ENCODE data around the gene ADAMTSL2. TPM values are rescaled to one million over a fixed set of nuclear protein-coding genes. Genes with fewer than 3 reads are reported as not detected.

The ADAMTSL2 gene
- total and polyA plus RNA-seq, 2 donors, result 0.68 to 1.7 TPM

DNA sequence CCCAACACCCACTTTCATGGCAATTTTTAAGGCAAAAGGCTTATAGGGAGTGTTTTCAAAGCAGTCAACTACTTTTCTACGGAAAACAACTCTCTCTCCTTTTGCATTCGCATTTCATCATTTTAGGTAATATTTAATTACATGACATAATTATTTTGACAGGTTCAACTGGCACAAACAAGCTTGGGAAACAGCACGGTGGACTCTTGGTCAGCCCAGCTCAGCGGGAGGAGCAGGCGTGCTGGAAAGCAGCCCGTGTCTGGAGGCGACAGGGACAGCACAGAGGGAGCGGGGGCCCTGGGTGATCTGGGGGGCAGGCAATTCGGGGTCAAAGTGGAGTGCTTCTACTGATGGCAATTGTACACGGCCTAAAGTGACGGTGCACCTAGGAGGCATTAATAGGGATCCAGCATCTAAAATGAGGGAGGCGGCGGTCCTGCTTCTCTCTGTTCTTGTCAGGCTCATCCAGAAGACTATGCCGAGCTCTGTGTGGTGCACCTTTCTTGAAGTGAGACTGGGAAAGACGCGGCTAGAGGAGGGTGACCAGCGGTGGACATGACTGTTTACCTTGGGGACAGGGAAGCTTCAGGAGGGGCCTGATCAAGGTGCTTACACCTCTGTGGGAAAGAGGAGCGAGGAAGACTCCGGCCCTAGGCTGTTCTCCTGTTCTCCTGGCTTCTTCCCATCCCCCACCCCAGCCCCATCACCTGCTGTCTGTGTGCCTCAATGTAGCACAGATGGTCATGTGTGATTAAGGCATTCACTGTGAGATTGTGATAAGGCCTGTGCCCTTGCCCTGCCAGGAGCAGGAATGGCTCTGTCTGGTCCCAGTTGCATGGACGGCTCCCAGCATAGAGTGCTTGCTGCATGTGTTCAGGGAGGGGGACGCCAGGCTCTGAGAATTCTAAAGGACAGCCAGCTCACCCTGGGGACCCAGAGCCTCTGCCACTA lies 13.1 kb upstream of the ADAMTSL2 start:
- H3K36me3 ChIP-seq (ENCODE audit: control insufficient read depth in 2 of 2, insufficient read depth in 2 of 2, low read length in 1 of 2), result no peaks in the 10 kb centered on the region
- H3K9me3 ChIP-seq (ENCODE audit: control insufficient read depth in 2 of 2, insufficient read depth in 1 of 2, low read length in 1 of 2), result peaks cover 0 to 3% of the 10 kb centered on the region in 2 donors
- peaks cover 3 to 19% of the 10 kb centered on the region in 2 donors for H3K4me1 ChIP-seq (ENCODE audit: control insufficient read depth in 2 of 2, insufficient read depth in 2 of 2, low read length in 2 of 2)
- WGBS, result 96% methylated on average over 21 of the region's 21 CpGs
- no peak overlapping the region for H3K27ac ChIP-seq (ENCODE audit: low read depth in 1 of 2, low read length in 1 of 2)
- no peak overlapping the region for H3K4me3 ChIP-seq (ENCODE audit: low read length in 2 of 2)
- no peak for DNase-seq (ENCODE audit: low read depth in 6 of 9, low spot score in 9 of 9)
- H3K27me3 ChIP-seq (ENCODE audit: control insufficient read depth in 2 of 2, insufficient read depth in 1 of 2, low read length in 1 of 2), result peaks cover 0 to 2% of the 10 kb centered on the region in 2 donors

DNA sequence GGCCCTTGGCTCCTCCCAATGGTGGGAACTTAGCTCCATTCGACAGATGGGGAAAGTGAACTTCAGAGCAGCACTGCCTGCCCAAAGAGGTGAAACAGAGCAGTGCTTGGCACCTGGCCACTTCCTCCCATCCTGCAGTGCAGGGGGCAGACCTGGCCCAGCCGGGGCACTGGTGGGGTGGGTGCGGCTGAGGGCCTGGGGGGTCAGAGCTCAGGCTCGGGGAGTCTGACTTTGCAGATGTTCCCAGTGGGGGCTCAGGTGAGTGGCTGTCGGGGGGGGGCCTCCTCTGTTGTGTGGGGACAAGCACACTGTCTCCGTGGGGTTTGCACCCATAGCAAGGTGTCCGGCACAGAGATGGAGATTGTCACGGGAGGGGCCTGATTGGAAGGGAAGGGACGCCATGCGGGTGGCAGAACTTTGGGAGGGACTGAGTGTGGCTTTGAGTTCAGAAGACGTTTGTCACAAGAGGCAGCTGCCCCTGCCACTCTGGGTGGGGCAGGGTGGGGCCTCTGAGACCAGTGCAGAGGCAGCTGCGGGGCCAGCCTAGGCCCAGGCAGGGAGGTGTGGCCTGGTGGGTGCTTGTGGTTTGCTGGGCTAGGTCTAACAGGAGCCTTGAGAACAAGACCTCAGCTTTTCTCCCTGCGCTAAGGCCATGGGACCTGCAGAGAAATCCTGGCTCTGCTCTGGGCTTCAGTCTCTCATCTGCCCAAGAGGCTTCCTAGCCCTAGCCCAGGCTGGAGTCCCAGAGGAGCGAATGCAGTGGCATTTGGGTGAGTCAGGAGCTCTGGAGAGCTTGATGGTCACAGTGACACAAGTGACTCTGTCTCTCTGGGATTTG lies 12.2 kb upstream of the ADAMTSL2 start:
- Histone ChIP-seq H3K9me3 (ENCODE audit: control insufficient read depth in 2 of 2, insufficient read depth in 1 of 2, low read length in 1 of 2) (peaks cover 0 to 3% of the 10 kb centered on the region in 2 donors), H3K4me1 (ENCODE audit: control insufficient read depth in 2 of 2, insufficient read depth in 2 of 2, low read length in 2 of 2) (peaks cover 9 to 28% of the 10 kb centered on the region in 2 donors), H3K27me3 (ENCODE audit: control insufficient read depth in 2 of 2, insufficient read depth in 1 of 2, low read length in 1 of 2) (peaks cover 0 to 5% of the 10 kb centered on the region in 2 donors), H3K27ac (ENCODE audit: low read depth in 1 of 2, low read length in 1 of 2) (no peak overlapping the region), H3K4me3 (ENCODE audit: low read length in 2 of 2) (no peak overlapping the region), H3K36me3 (ENCODE audit: control insufficient read depth in 2 of 2, insufficient read depth in 2 of 2, low read length in 1 of 2) (no peaks in the 10 kb centered on the region)
- 69% methylated on average over 14 of the region's 14 CpGs for WGBS
- no peak for DNase-seq (ENCODE audit: low read depth in 6 of 9, low spot score in 9 of 9)

DNA sequence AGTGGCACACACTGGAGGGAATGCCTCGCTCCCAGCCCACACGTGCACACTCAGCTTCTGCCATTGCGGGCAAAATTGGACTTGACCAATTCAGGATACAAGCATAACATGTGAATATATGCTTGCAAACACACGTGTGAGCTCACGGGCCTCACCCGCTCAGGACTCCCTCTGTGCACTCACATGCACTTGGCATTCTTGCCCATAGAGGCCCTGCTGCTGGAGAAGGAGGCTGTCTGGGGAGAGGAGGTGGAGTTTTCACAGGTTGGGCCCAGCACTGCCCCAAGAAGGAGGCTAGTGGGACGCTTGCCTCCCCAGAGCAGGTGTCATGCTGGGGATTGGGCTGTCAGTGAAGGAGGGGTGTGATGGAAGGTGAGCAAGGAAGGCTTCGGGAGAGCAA lies 11.4 kb upstream of the ADAMTSL2 start:
- Histone ChIP-seq H3K9me3 (ENCODE audit: control insufficient read depth in 2 of 2, insufficient read depth in 1 of 2, low read length in 1 of 2) (no peaks in the 10 kb centered on the region), H3K27me3 (ENCODE audit: control insufficient read depth in 2 of 2, insufficient read depth in 1 of 2, low read length in 1 of 2) (peaks cover 0 to 12% of the 10 kb centered on the region in 2 donors), H3K4me1 (ENCODE audit: control insufficient read depth in 2 of 2, insufficient read depth in 2 of 2, low read length in 2 of 2) (peaks cover 9 to 36% of the 10 kb centered on the region in 2 donors), H3K36me3 (ENCODE audit: control insufficient read depth in 2 of 2, insufficient read depth in 2 of 2, low read length in 1 of 2) (no peaks in the 10 kb centered on the region), H3K4me3 (ENCODE audit: low read length in 2 of 2) (no peak overlapping the region), H3K27ac (ENCODE audit: low read depth in 1 of 2, low read length in 1 of 2) (no peak overlapping the region)
- WGBS, result 96% methylated on average over 8 of the region's 8 CpGs
- no peak for DNase-seq (ENCODE audit: low read depth in 6 of 9, low spot score in 9 of 9)

DNA sequence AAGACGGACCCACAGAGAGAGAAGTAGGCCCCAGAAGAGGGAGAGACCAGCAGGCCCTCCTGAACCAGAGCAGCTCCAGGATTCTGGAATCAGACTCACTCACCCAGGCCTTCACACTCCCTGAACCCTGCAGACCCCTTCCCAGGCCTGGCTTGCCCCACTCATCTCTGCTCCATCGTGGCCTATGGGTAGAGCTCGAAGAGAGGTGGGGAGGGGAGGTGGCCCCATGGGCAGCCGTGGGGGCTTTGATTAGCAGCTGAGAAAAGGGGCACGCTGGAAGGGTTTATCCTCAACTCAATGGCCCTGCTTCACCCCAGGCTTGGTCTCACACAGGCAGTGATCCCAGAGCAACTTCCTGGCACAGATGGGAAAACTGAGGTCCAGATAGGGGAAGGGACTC lies 10.4 kb upstream of the ADAMTSL2 start:
- 97% methylated on average over 5 of the region's 5 CpGs for WGBS
- H3K27me3 ChIP-seq (ENCODE audit: control insufficient read depth in 2 of 2, insufficient read depth in 1 of 2, low read length in 1 of 2), result peaks cover 0 to 21% of the 10 kb centered on the region in 2 donors
- no peaks in the 10 kb centered on the region for H3K9me3 ChIP-seq (ENCODE audit: control insufficient read depth in 2 of 2, insufficient read depth in 1 of 2, low read length in 1 of 2)
- H3K4me1 ChIP-seq (ENCODE audit: control insufficient read depth in 2 of 2, insufficient read depth in 2 of 2, low read length in 2 of 2), result peaks cover 9 to 47% of the 10 kb centered on the region in 2 donors
- H3K36me3 ChIP-seq (ENCODE audit: control insufficient read depth in 2 of 2, insufficient read depth in 2 of 2, low read length in 1 of 2), result no peaks in the 10 kb centered on the region
- no peak overlapping the region for H3K27ac ChIP-seq (ENCODE audit: low read depth in 1 of 2, low read length in 1 of 2)
- H3K4me3 ChIP-seq (ENCODE audit: low read length in 2 of 2), result no peak overlapping the region
- no peak for DNase-seq (ENCODE audit: low read depth in 6 of 9, low spot score in 9 of 9)

DNA sequence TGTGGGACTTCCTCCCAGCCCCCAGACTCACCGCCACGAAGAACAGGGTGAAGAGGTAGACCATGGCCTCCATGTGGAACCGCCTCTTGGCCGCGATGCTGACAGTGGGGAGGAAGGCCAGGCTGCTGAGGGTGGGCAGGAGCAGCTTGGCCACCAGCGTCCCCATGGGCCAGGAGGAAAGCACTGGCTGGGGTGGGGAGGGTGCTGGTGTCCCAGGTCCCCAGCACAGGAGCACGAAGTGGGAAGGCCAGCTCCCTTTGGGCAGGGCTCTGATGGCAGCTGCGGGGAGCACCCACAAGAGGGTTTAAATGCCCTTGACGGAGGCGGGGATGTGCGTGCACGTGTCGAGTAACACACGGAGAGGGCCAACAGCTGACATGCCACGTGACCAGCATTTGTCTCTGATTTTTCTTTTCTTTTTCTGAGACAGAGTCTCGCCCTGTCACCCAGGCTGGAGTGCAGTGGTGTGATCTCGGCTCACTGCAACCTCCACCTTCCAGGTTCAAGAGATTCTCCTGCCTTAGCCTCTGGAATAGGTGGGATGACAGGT lies 9.8 kb upstream of the ADAMTSL2 start, which contains the start of gene MYMK:
Gene MYMK, minus strand, starts transcription at position 281 of the 550 bp plus-strand sequence. Its CDS starts 115 bp downstream, at position 166.
- DNase-seq (ENCODE audit: low read depth in 6 of 9, low spot score in 9 of 9), result no peak
- WGBS, result 97% methylated on average over 17 of the region's 17 CpGs
- H3K27ac ChIP-seq (ENCODE audit: low read depth in 1 of 2, low read length in 1 of 2), result no peak within 1 kb of the TSS

DNA sequence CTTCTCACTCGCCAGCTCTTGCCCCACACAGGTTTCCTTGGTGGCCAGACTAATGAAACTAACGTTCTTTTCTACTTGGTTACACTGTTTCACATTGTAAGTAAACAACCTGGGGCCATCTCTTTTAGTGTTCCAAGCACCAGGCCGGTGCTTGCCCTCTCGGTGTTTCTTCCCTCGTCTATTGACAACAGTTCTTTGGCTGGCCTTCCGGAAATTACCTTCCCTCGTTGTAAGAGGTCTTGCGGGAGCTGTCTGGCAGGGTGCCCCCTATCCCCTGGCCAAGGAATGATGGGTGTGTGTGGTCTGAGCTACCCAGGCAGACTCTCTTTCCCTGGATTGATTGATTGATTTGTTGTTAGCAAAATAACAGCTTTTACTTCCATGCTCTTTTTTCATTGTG lies 8.8 kb upstream of the ADAMTSL2 start:
- peaks cover 0 to 34% of the 10 kb centered on the region in 2 donors for H3K27me3 ChIP-seq (ENCODE audit: control insufficient read depth in 2 of 2, insufficient read depth in 1 of 2, low read length in 1 of 2)
- WGBS, result 93% methylated on average over 8 of the region's 8 CpGs

More for the DNA sequence above, 9.8 kb upstream of the ADAMTSL2 start, which contains the start of gene MYMK:
- Histone ChIP-seq H3K4me3 (ENCODE audit: low read length in 2 of 2) (no peak within 1 kb of the TSS), H3K9me3 (ENCODE audit: control insufficient read depth in 2 of 2, insufficient read depth in 1 of 2, low read length in 1 of 2) (no peaks in the 10 kb centered on the region), H3K4me1 (ENCODE audit: control insufficient read depth in 2 of 2, insufficient read depth in 2 of 2, low read length in 2 of 2) (peaks cover 9 to 53% of the 10 kb centered on the region in 2 donors), H3K36me3 (ENCODE audit: control insufficient read depth in 2 of 2, insufficient read depth in 2 of 2, low read length in 1 of 2) (no peaks in the 10 kb centered on the region), H3K27me3 (ENCODE audit: control insufficient read depth in 2 of 2, insufficient read depth in 1 of 2, low read length in 1 of 2) (peaks cover 0 to 27% of the 10 kb centered on the region in 2 donors)

DNA sequence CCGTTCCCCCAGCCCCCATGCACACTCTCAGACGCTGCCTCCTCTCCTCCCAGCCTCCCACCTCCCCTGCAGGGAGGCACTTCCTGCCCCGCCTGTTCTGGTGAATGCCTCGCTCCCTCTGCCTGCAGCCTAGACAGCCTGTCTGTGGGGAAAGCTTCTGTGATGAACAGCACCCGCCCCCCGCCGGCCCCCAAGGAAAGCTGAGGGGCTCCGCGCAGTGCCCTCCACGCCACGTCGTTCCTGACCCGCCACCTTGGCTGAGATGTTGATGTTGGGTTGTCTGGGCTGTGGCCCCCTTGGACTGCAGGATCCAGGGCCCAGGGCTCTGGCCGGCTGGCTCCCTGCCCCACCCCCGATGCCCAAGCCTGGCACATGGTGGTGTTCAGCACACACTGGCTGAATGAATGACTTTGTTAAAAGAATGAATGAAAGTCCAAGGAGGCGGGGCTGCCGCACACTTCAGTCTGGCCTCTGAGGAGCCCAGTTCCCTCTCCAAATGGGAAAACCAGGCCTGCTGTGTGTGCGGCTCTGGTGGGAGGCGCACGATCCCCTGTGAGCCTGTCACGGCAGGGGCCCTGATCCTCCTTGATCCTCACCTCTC lies 7.7 kb upstream of the ADAMTSL2 start:
- Histone ChIP-seq H3K36me3 (ENCODE audit: control insufficient read depth in 2 of 2, insufficient read depth in 2 of 2, low read length in 1 of 2) (no peaks in the 10 kb centered on the region), H3K27me3 (ENCODE audit: control insufficient read depth in 2 of 2, insufficient read depth in 1 of 2, low read length in 1 of 2) (peaks cover 0 to 35% of the 10 kb centered on the region in 2 donors), H3K4me3 (ENCODE audit: low read length in 2 of 2) (no peak overlapping the region), H3K27ac (ENCODE audit: low read depth in 1 of 2, low read length in 1 of 2) (no peak overlapping the region), H3K4me1 (ENCODE audit: control insufficient read depth in 2 of 2, insufficient read depth in 2 of 2, low read length in 2 of 2) (peaks cover 9 to 55% of the 10 kb centered on the region in 2 donors), H3K9me3 (ENCODE audit: control insufficient read depth in 2 of 2, insufficient read depth in 1 of 2, low read length in 1 of 2) (no peaks in the 10 kb centered on the region)
- DNase-seq (ENCODE audit: low read depth in 6 of 9, low spot score in 9 of 9), result peak in 3 of 9 donors; percentile 37 to 73 (median 58)
- WGBS, result 50% methylated on average over 21 of the region's 21 CpGs

More for the DNA sequence above, 8.8 kb upstream of the ADAMTSL2 start:
- no peak overlapping the region for H3K4me3 ChIP-seq (ENCODE audit: low read length in 2 of 2)
- H3K27ac ChIP-seq (ENCODE audit: low read depth in 1 of 2, low read length in 1 of 2), result no peak overlapping the region
- H3K4me1 ChIP-seq (ENCODE audit: control insufficient read depth in 2 of 2, insufficient read depth in 2 of 2, low read length in 2 of 2), result peaks cover 9 to 58% of the 10 kb centered on the region in 2 donors
- H3K36me3 ChIP-seq (ENCODE audit: control insufficient read depth in 2 of 2, insufficient read depth in 2 of 2, low read length in 1 of 2), result no peaks in the 10 kb centered on the region
- H3K9me3 ChIP-seq (ENCODE audit: control insufficient read depth in 2 of 2, insufficient read depth in 1 of 2, low read length in 1 of 2), result no peaks in the 10 kb centered on the region
- DNase-seq (ENCODE audit: low read depth in 6 of 9, low spot score in 9 of 9), result no peak

DNA sequence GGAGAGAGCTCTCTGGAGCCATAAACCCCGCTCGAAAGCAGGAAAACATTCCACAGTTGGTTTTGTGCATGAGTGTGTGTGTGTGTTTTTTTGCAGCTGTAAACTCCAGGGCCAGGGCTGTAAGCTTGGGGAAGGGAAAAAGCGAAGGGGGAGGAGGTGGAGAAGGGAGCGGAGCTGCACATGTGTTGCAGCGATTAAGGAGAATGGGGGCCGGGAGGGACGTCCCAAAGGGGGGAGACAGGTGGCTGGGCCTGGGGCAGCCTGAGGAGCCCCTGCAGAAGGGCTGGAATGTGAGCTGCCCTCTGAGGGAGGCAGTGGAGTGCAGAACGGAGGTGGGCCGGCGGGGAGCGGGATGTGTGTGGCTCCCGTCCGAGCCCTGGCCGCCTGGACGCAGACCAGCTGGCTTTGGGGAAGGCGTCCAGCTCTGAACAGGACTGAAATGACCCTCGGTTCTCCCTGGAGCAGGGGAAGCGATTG lies 7.0 kb upstream of the ADAMTSL2 start:
- peaks cover 0 to 35% of the 10 kb centered on the region in 2 donors for H3K27me3 ChIP-seq (ENCODE audit: control insufficient read depth in 2 of 2, insufficient read depth in 1 of 2, low read length in 1 of 2)
- H3K9me3 ChIP-seq (ENCODE audit: control insufficient read depth in 2 of 2, insufficient read depth in 1 of 2, low read length in 1 of 2), result no peaks in the 10 kb centered on the region
- no peak for DNase-seq (ENCODE audit: low read depth in 6 of 9, low spot score in 9 of 9)
- H3K36me3 ChIP-seq (ENCODE audit: control insufficient read depth in 2 of 2, insufficient read depth in 2 of 2, low read length in 1 of 2), result no peaks in the 10 kb centered on the region
- 94% methylated on average over 18 of the region's 18 CpGs for WGBS
- no peak overlapping the region for H3K27ac ChIP-seq (ENCODE audit: low read depth in 1 of 2, low read length in 1 of 2)
- no peak overlapping the region for H3K4me3 ChIP-seq (ENCODE audit: low read length in 2 of 2)
- peaks cover 10 to 51% of the 10 kb centered on the region in 2 donors for H3K4me1 ChIP-seq (ENCODE audit: control insufficient read depth in 2 of 2, insufficient read depth in 2 of 2, low read length in 2 of 2)

Measured in thymus (tissue), 11 donors.